CD4-positive, CD25-positive, alpha-beta regulatory T cell (primary cell): Measurements from ENCODE around the gene MTG2. TPM values are rescaled to one million over a fixed set of nuclear protein-coding genes. Genes with fewer than 3 reads are reported as not detected.

Source experiments
- ATAC-seq, 2 donors: fragments of 150-1000 bp; cut with Tn5 transposase; one replicate each; pipeline ENCODE4 v1.10.0; 2021; ENCODE audit warnings: low read depth in 2 of 2, moderate number of reproducible peaks in 2 of 2, moderate library complexity in 1 of 2
- DNase-seq, 3 donors: peaks; one replicate each; pipeline versions ENCODE4 v3.0.0 to v3.0.0-alpha.2; 2012 to 2022; ENCODE audit warnings: mixed read lengths in 1 of 3
- H3K27ac ChIP-seq: one replicate; pipeline ENCODE4 v1.7.0; 2013; ENCODE audit warnings: mild to moderate bottlenecking, low read length; ENCODE audit not compliant: insufficient read depth, poor library complexity, severe bottlenecking
- H3K27me3 ChIP-seq: one replicate; pipeline ENCODE4 v1.7.0; 2013; ENCODE audit warnings: low read length; ENCODE audit not compliant: control insufficient read depth, insufficient read depth
- H3K36me3 ChIP-seq: one replicate; pipeline ENCODE4 v1.7.0; 2013; ENCODE audit warnings: mild to moderate bottlenecking, low read length, moderate library complexity; ENCODE audit not compliant: control insufficient read depth, insufficient read depth
- H3K4me1 ChIP-seq: 2 replicates; pipeline ENCODE4 v1.7.0; 2013; ENCODE audit warnings: mild to moderate bottlenecking, low read length; ENCODE audit not compliant: insufficient read depth, control insufficient read depth, poor library complexity, severe bottlenecking
- H3K4me3 ChIP-seq: one replicate; pipeline ENCODE4 v1.7.0; 2013; ENCODE audit warnings: low read depth, mild to moderate bottlenecking, low read length, moderate library complexity
- H3K9me3 ChIP-seq, 2 experiments: 1 replicate in 1 of 2; 2 replicates in 1 of 2; pipeline ENCODE4 v1.7.0; 2013; ENCODE audit warnings: low read length in 2 of 2, mild to moderate bottlenecking in 1 of 2, moderate library complexity in 1 of 2; ENCODE audit not compliant: control insufficient read depth in 2 of 2
- H3K27ac Mint-ChIP-seq, 3 donors: one replicate each; pipeline ENCODE4 v1.8.0; 2020 to 2022; ENCODE audit warnings: mild to moderate bottlenecking in 3 of 3, mixed read lengths in 3 of 3, moderate library complexity in 2 of 3
- H3K27me3 Mint-ChIP-seq: one replicate; pipeline ENCODE4 v1.8.0; 2022; ENCODE audit warnings: mild to moderate bottlenecking, mixed read lengths
- H3K36me3 Mint-ChIP-seq: one replicate; pipeline ENCODE4 v1.8.0; 2020; ENCODE audit warnings: mixed read lengths
- H3K4me1 Mint-ChIP-seq, 4 donors: one replicate each; pipeline ENCODE4 v1.8.0; 2020 to 2022; ENCODE audit warnings: mixed read lengths in 4 of 4, mild to moderate bottlenecking in 1 of 4
- H3K4me3 Mint-ChIP-seq, 4 donors: one replicate each; pipeline ENCODE4 v1.8.0; 2020 to 2022; ENCODE audit warnings: mild to moderate bottlenecking in 4 of 4, mixed read lengths in 4 of 4, moderate library complexity in 3 of 4
- H3K9me3 Mint-ChIP-seq, 7 donors: one replicate each; pipeline ENCODE4 v1.8.0; 2020 to 2022; ENCODE audit warnings: mixed read lengths in 7 of 7, mild to moderate bottlenecking in 3 of 7, moderate library complexity in 2 of 7
- polyA plus RNA-seq, 4 donors: library from polyadenylated mRNA; unstranded; fragments of 300-500 nt; fragmentation: Illumina TruSeq; gene quantifications; one replicate each; pipeline ENCODE4 v1.2.3, GENCODE V29; 2021
- total RNA-seq: library from RNA; stranded (reverse); gene quantifications from one replicate; pipeline ENCODE4 v1.2.3, GENCODE V29; 2022

MTG2 gene
- total and polyA plus RNA-seq, 5 donors from 2014 or later = 17.5 to 23.6 (median 18.9) TPM

- Mint-ChIP-seq H3K36me3 (peaks cover 8% of the 10 kb centered on the region), H3K4me3 (no peak overlapping the region), H3K27ac (no peak overlapping the region), H3K4me1 (peaks cover 0 to 4% (median 0%) of the 10 kb centered on the region in 4 donors), H3K27me3 (no peaks in the 10 kb centered on the region), H3K9me3 (no peaks in the 10 kb centered on the region)
- no peaks in the 10 kb centered on the region for H3K27me3 ChIP-seq
- H3K36me3 ChIP-seq = peaks cover 11% of the 10 kb centered on the region
- H3K9me3 ChIP-seq = no peaks in the 10 kb centered on the region
- H3K4me1 ChIP-seq = no peaks in the 10 kb centered on the region
- DNase-seq (no peak), ATAC-seq (no peak)
- no peak overlapping the region for H3K4me3 ChIP-seq
- no peak overlapping the region for H3K27ac ChIP-seq
Observed at GRCh38 chr20:62206388-62206775, 23.6 kb downstream of the MTG2 start.

DNA sequence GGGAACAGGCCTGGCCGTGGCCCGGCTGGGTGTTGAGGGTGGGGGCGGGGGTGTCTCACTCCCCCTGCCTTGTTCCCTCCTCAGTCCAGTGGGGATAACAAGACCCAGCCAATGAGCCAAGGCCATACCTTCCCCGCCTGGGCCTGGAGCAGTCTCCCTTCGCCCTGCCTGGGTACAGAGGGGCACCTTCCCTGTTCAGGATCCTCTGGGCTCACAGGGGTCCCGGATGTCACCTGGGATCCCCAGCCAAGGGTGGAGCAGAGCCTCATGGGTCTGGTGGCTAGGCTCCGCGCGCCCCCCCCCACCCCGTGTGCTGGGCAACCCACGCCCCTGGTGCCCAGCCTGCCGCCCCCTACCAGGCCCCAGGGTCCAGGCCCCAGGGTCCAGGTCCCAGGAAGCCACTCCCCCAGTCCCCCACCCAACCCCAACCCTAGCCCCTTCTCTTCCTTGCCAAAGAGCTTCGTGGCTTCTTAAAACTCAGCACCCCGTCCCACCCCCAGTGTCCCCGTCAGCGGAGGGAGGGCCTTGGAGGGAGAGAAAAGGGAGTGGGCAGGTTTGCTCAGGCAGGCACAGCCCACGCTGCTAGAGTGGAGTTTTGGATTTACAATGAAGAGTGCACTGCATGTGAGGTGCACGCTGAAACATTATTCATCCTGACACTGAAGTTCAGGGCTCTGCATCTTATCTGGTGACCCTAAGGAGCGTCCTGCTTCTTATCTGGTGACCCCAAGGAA, 25.4 kb downstream of the MTG2 start:
- Mint-ChIP-seq H3K4me3 (no peak overlapping the region), H3K4me1 (peaks cover 0 to 2% (median 0%) of the 10 kb centered on the region in 4 donors), H3K36me3 (peaks cover 5% of the 10 kb centered on the region), H3K27ac (no peak overlapping the region), H3K9me3 (no peaks in the 10 kb centered on the region), H3K27me3 (peaks cover 4% of the 10 kb centered on the region)
- Histone ChIP-seq H3K9me3 (no peaks in the 10 kb centered on the region), H3K27me3 (no peaks in the 10 kb centered on the region), H3K27ac (no peak overlapping the region), H3K4me1 (no peaks in the 10 kb centered on the region), H3K4me3 (no peak overlapping the region), H3K36me3 (peaks cover 3% of the 10 kb centered on the region)
- no peak for DNase-seq
- ATAC-seq = no peak

GRCh38 chr20:62208795-62209755, 26.2 kb downstream of the MTG2 start:
- Histone ChIP-seq H3K4me3 (no peak overlapping the region), H3K9me3 (no peaks in the 10 kb centered on the region), H3K36me3 (no peaks in the 10 kb centered on the region), H3K27me3 (no peaks in the 10 kb centered on the region), H3K4me1 (no peaks in the 10 kb centered on the region), H3K27ac (no peak overlapping the region)
- Mint-ChIP-seq H3K9me3 (no peaks in the 10 kb centered on the region), H3K27me3 (peaks cover 4% of the 10 kb centered on the region), H3K4me1 (no peaks in the 10 kb centered on the region), H3K4me3 (no peak overlapping the region), H3K27ac (no peak overlapping the region), H3K36me3 (no peaks in the 10 kb centered on the region)
- ATAC-seq (no peak), DNase-seq (no peak)

- Histone ChIP-seq H3K4me3 (no peak overlapping the region), H3K4me1 (no peaks in the 10 kb centered on the region), H3K27ac (no peak overlapping the region), H3K27me3 (no peaks in the 10 kb centered on the region), H3K9me3 (no peaks in the 10 kb centered on the region), H3K36me3 (no peaks in the 10 kb centered on the region)
- Mint-ChIP-seq H3K27me3 (peaks cover 12% of the 10 kb centered on the region), H3K9me3 (no peaks in the 10 kb centered on the region), H3K36me3 (no peaks in the 10 kb centered on the region), H3K27ac (no peak overlapping the region), H3K4me1 (no peaks in the 10 kb centered on the region), H3K4me3 (no peak overlapping the region)
- DNase-seq (no peak), ATAC-seq (no peak)
Observed at GRCh38 chr20:62209850-62210495, 27.1 kb downstream of the MTG2 start.

DNA sequence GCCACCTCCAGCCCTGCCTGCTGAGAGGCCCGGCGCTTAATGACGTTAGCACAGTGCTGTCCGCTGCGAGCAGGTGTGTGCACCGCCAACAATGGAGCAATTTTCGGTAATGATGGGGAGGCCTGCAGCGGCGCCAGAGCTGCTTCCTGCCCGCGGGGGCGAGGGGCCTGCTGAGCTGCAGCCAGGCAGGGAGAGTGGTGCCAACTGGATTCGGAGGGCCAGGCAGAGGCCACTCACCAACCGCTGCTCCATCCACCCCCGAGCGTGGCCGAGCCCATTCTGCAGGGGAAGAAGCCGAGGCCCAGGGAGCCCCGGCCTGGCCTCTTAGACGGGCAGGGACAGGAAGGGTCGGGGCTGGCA, 27.6 kb downstream of the MTG2 start:
- Histone ChIP-seq H3K36me3 (no peaks in the 10 kb centered on the region), H3K27me3 (no peaks in the 10 kb centered on the region), H3K9me3 (no peaks in the 10 kb centered on the region), H3K4me1 (no peaks in the 10 kb centered on the region), H3K4me3 (no peak overlapping the region), H3K27ac (no peak overlapping the region)
- ATAC-seq (no peak), DNase-seq (no peak)
- H3K27me3 Mint-ChIP-seq = peaks cover 17% of the 10 kb centered on the region
- no peaks in the 10 kb centered on the region for H3K9me3 Mint-ChIP-seq
- no peaks in the 10 kb centered on the region for H3K36me3 Mint-ChIP-seq
- no peak overlapping the region for H3K27ac Mint-ChIP-seq
- H3K4me1 Mint-ChIP-seq = peaks cover 0 to 2% (median 0%) of the 10 kb centered on the region in 4 donors
- no peak overlapping the region for H3K4me3 Mint-ChIP-seq

GRCh38 chr20:62211216-62211615, 28.4 kb downstream of the MTG2 start:
- ATAC-seq = no peak
- no peaks in the 10 kb centered on the region for H3K9me3 ChIP-seq

GRCh38 chr20:62211769-62212288, 29.0 kb downstream of the MTG2 start:
- Histone ChIP-seq H3K27me3 (no peaks in the 10 kb centered on the region), H3K9me3 (no peaks in the 10 kb centered on the region), H3K27ac (no peak overlapping the region), H3K4me3 (no peak overlapping the region), H3K4me1 (no peaks in the 10 kb centered on the region), H3K36me3 (no peaks in the 10 kb centered on the region)
- DNase-seq = no peak
- Mint-ChIP-seq H3K4me1 (peaks cover 0 to 2% (median 0%) of the 10 kb centered on the region in 4 donors), H3K9me3 (no peaks in the 10 kb centered on the region), H3K36me3 (no peaks in the 10 kb centered on the region), H3K27me3 (peaks cover 17% of the 10 kb centered on the region), H3K27ac (no peak overlapping the region), H3K4me3 (no peak overlapping the region)
- no peak for ATAC-seq

More at GRCh38 chr20:62211216-62211615, 28.4 kb downstream of the MTG2 start:
- Histone ChIP-seq H3K4me1 (no peaks in the 10 kb centered on the region), H3K27ac (no peak overlapping the region), H3K4me3 (no peak overlapping the region), H3K27me3 (no peaks in the 10 kb centered on the region), H3K36me3 (no peaks in the 10 kb centered on the region)
- DNase-seq = no peak
- Mint-ChIP-seq H3K27me3 (peaks cover 17% of the 10 kb centered on the region), H3K27ac (no peak overlapping the region), H3K36me3 (no peaks in the 10 kb centered on the region), H3K4me1 (peaks cover 0 to 2% (median 0%) of the 10 kb centered on the region in 4 donors), H3K4me3 (no peak overlapping the region), H3K9me3 (no peaks in the 10 kb centered on the region)
